Brain microvascular endothelial cell (primary cell): ENCODE data around the gene COMMD6.
A peak's percentile ranks its signal among the peaks of the same experiment; 100 is the strongest.

Experiments
- DNase-seq: peaks from one replicate; pipeline ENCODE4 v3.0.0-alpha.2; 2020
- H3K27ac ChIP-seq: fragments of 250-450 bp; sonication (Bioruptor Pico); 2 replicates; pipeline ENCODE4 v1.5.1; 2020; ENCODE audit warnings: mild to moderate bottlenecking, moderate library complexity
- H3K27me3 ChIP-seq: fragments of 250-450 bp; sonication (Bioruptor Pico); replicated peaks from 2 replicates; pipeline ENCODE4 v1.5.1; 2020; ENCODE audit warnings: mild to moderate bottlenecking
- H3K36me3 ChIP-seq: fragments of 250-450 bp; sonication (Bioruptor Pico); replicated peaks from 2 replicates; pipeline ENCODE4 v1.5.1; 2020; ENCODE audit warnings: mild to moderate bottlenecking
- H3K4me3 ChIP-seq: 2 replicates; pipeline ENCODE4 v1.5.1; 2011; ENCODE audit warnings: low read depth, mild to moderate bottlenecking, control low read depth, low read length, moderate library complexity
- in situ Hi-C: cut with HindIII; loops from 2 replicates; pipeline ENCODE4 v1.10.0; 2017; ENCODE audit warnings: low sequenced_read_pairs, low pct_ligation_motif_present
- TF ChIP-seq, protein P1 (sequence below): IDR thresholded peaks from 2 replicates; pipeline ENCODE4 v1.5.1; 2011; ENCODE audit warnings: low read depth, mild to moderate bottlenecking, moderate library complexity, low read length, control low read depth, inconsistent platforms; ENCODE audit errors: missing control alignments

The COMMD6 gene

DNA sequence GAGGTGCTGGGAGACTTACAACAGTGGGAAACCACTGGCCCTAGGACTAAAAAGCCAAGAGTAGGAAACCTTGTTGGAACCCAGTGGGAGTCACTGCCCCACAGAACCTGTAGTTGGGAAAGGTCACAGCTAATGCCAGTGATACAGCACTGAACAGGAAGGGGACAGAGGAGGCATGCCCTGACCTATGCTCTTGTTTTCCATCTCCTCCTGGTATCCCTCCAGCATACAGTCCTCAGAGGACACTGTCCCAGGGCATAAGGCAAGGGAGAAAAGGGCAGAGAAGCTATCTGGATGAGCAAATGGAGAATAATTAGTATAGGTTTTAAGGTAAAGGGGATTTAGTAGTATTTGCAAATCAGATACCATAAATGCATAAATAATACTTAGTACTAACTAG, 44.5 kb downstream of the COMMD6 start:
- TF ChIP-seq, protein P1, sequence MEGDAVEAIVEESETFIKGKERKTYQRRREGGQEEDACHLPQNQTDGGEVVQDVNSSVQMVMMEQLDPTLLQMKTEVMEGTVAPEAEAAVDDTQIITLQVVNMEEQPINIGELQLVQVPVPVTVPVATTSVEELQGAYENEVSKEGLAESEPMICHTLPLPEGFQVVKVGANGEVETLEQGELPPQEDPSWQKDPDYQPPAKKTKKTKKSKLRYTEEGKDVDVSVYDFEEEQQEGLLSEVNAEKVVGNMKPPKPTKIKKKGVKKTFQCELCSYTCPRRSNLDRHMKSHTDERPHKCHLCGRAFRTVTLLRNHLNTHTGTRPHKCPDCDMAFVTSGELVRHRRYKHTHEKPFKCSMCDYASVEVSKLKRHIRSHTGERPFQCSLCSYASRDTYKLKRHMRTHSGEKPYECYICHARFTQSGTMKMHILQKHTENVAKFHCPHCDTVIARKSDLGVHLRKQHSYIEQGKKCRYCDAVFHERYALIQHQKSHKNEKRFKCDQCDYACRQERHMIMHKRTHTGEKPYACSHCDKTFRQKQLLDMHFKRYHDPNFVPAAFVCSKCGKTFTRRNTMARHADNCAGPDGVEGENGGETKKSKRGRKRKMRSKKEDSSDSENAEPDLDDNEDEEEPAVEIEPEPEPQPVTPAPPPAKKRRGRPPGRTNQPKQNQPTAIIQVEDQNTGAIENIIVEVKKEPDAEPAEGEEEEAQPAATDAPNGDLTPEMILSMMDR = no peak
- H3K27ac ChIP-seq = no peak overlapping the region
- no peak for DNase-seq
- H3K27me3 ChIP-seq = no peaks in the 10 kb centered on the region
- H3K36me3 ChIP-seq = no peaks in the 10 kb centered on the region
- no peak overlapping the region for H3K4me3 ChIP-seq
- in situ Hi-C loops = no loop called here

GRCh38 chr13:75492389-75492788, 45.3 kb downstream of the COMMD6 start:
- Histone ChIP-seq H3K27me3 (no peaks in the 10 kb centered on the region), H3K36me3 (no peaks in the 10 kb centered on the region), H3K4me3 (no peak overlapping the region), H3K27ac (no peak overlapping the region)
- DNase-seq = peak; percentile 41
- in situ Hi-C loops = no loop called here
- TF ChIP-seq, protein P1 = no peak

DNA sequence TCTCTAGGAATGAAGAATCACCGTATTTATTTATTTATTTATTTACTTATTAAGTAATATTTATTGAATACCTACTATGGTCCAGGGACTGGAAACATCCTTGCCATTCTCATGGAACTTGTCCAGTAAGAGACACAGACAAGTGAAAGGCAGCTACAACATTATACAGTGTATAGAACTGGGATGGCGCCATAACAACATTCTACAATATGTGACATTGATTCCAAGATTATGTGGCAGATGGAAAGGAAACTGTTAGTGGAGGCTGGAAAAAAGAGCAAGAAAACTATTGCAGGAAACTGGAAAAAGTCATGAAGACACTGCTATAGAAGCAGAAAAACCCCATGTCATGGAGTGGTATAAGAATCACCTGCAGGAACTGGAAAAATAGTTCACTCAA, 46.3 kb downstream of the COMMD6 start:
- no peak for DNase-seq
- in situ Hi-C loops = no loop called here
- Histone ChIP-seq H3K27me3 (no peaks in the 10 kb centered on the region), H3K27ac (no peak overlapping the region), H3K4me3 (no peak overlapping the region), H3K36me3 (no peaks in the 10 kb centered on the region)
- TF ChIP-seq, protein P1 = no peak

GRCh38 chr13:75489502-75490263, 48.0 kb downstream of the COMMD6 start:
- Histone ChIP-seq H3K27ac (no peak overlapping the region), H3K27me3 (no peaks in the 10 kb centered on the region), H3K36me3 (no peaks in the 10 kb centered on the region), H3K4me3 (no peak overlapping the region)
- in situ Hi-C loops = no loop called here
- DNase-seq = no peak
- TF ChIP-seq, protein P1 = no peak

DNA sequence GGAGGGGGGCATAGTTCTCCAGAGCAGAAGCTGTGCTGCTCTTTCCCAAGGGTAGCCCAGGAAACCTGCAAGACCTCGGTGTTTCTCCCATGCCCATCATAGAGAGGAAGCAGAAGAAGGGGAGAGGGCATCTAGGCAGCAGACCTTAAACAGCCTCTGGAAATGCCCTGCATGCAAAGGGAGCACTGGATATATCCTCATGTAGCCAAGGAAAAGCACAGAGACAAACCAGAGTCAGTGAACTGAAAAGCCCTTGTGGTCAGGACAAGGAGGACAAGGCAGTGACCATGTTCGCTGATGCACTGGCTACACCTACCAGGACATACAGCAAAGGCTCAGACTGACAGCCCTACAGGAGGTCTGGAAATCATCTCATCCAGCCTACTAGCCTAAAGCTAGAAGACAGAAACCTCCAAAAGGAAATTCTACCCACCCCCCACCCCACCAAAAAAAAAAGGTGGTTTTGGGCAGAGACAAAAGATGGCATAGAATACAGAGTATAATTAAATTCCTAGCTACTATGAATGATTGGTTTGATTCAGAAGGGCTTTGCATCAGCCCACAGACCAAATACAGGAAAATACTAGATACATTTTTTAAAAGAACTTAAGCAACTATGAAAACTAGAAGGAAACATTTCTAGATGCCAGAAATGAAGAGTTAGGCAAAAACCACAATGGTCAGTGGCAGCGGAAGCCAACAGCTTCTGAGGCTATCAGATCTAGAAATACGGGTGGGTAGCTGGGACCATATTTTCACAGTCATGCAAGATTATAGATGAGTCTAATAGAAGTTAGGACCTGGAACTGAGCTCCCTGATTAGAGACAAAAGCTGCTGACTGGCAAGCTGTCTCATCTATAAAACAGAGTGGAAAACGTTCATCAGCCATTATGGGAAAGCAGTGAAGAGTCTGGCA, 51.2 kb downstream of the COMMD6 start:
- in situ Hi-C loops = no loop called here
- TF ChIP-seq, protein P1 = peak; percentile 27
- Histone ChIP-seq H3K27me3 (no peaks in the 10 kb centered on the region), H3K36me3 (no peaks in the 10 kb centered on the region), H3K4me3 (no peak overlapping the region), H3K27ac (peak overlapping the region; percentile 31)
- no peak for DNase-seq
